Fibroblast of the aortic adventitia (primary cell): ENCODE measurements around the gene ING3. TPM values are rescaled to one million over a fixed set of nuclear protein-coding genes. Genes with fewer than 3 reads are reported as not detected.
A peak's percentile ranks its signal among the peaks of the same experiment; 100 is the strongest.
"Not testable (repeated sequence)": the region's sequence is repeated elsewhere in the genome, so short reads cannot be mapped to it uniquely, and the experiment has no call there.

ENCODE experiments used
- DNase-seq: peaks from one replicate; pipeline ENCODE4 v3.0.0-alpha.2; 2010; ENCODE audit warnings: low read depth
- H3K4me3 ChIP-seq: 2 replicates; pipeline ENCODE4 v1.5.1; 2011; ENCODE audit warnings: low read depth, mild to moderate bottlenecking, control low read depth, low read length, moderate library complexity
- CTCF ChIP-seq: IDR thresholded peaks from 2 replicates; pipeline ENCODE4 v1.5.1; 2011; ENCODE audit warnings: mild to moderate bottlenecking, low read length, control low read depth, inconsistent platforms; ENCODE audit not compliant: insufficient read depth
- total RNA-seq: library from RNA; depleted of rRNA; stranded (reverse); fragments of >200 nt; gene quantifications from 2 replicates; pipeline ENCODE4 v1.2.3, GENCODE V29; 2012; ENCODE audit warnings: low replicate concordance

ING3 gene
- total RNA-seq, 1 donor = 26.3 TPM

- H3K4me3 ChIP-seq = no peak overlapping the region
- no peak for DNase-seq
- TF ChIP-seq CTCF = no peak
Measured at GRCh38 chr7:121001234-121001906, 50.8 kb downstream of the ING3 start.

- no peak for DNase-seq
- no peak for TF ChIP-seq CTCF
- no peak overlapping the region for H3K4me3 ChIP-seq
Measured at GRCh38 chr7:121002048-121002756, 51.6 kb downstream of the ING3 start.

- no peak for TF ChIP-seq CTCF
- H3K4me3 ChIP-seq = no peak overlapping the region
- peak; percentile 65 for DNase-seq
Measured at GRCh38 chr7:121002757-121003200, 52.2 kb downstream of the ING3 start.

GRCh38 chr7:121003986-121004685 is 53.6 kb downstream of the ING3 start:
- H3K4me3 ChIP-seq = no peak overlapping the region
- no peak for TF ChIP-seq CTCF
- no peak for DNase-seq

- H3K4me3 ChIP-seq, DNase-seq: not testable (repeated sequence)
Measured at GRCh38 chr7:121005058-121005457, 54.5 kb downstream of the ING3 start.

GRCh38 chr7:121005996-121006584 is 55.5 kb downstream of the ING3 start:
- no peak for DNase-seq
- no peak overlapping the region for H3K4me3 ChIP-seq
- TF ChIP-seq CTCF = no peak

GRCh38 chr7:121006711-121007315 is 56.2 kb downstream of the ING3 start:
- no peak overlapping the region for H3K4me3 ChIP-seq
- DNase-seq = no peak
- TF ChIP-seq CTCF = no peak
